Naive thymus-derived CD8-positive, alpha-beta T cell (primary cell): Measurements from ENCODE around the gene TMEM187. TPM values are rescaled to one million over a fixed set of nuclear protein-coding genes. Genes with fewer than 3 reads are reported as not detected.
A peak's percentile ranks its signal among the peaks of the same experiment; 100 is the strongest.

ENCODE experiments used
- ATAC-seq, 2 donors: fragments of 150-1000 bp; cut with Tn5 transposase in 1 of 2; sonication (Bioruptor Pico), chemical (Tn5 transposase) in 1 of 2; 1 replicate in 1 of 2; 2 replicates in 1 of 2; pipeline ENCODE4 v1.10.0; 2021; ENCODE audit warnings: mild to moderate bottlenecking in 2 of 2, moderate library complexity in 2 of 2
- POLR2A ChIA-PET: fragments of 350-600 bp; sonication (Branson Sonifier 250); formaldehyde crosslinking; loops from one replicate; lab custom pipeline; 2021; ENCODE audit warnings: antibody characterized with exemption; lab: Charles Lee
- DNase-seq, 10 donors: peaks; one replicate each; pipeline versions ENCODE4 v3.0.0 to v3.0.0-alpha.2; 2020 to 2022
- H3K27ac Mint-ChIP-seq, 10 donors: one replicate each; pipeline ENCODE4 v1.8.0; 2020 to 2022; ENCODE audit warnings: mild to moderate bottlenecking in 10 of 10, mixed read lengths in 10 of 10, moderate library complexity in 4 of 10, inconsistent platforms in 1 of 10
- H3K27me3 Mint-ChIP-seq, 5 donors: one replicate each; pipeline ENCODE4 v1.8.0; 2021 to 2022; ENCODE audit warnings: mixed read lengths in 5 of 5
- H3K36me3 Mint-ChIP-seq, 3 donors: one replicate each; pipeline ENCODE4 v1.8.0; 2020 to 2022; ENCODE audit warnings: mixed read lengths in 3 of 3, mild to moderate bottlenecking in 2 of 3, inconsistent platforms in 1 of 3
- H3K4me1 Mint-ChIP-seq, 4 donors: one replicate each; pipeline ENCODE4 v1.8.0; 2021 to 2022; ENCODE audit warnings: mixed read lengths in 4 of 4
- H3K4me3 Mint-ChIP-seq, 10 donors: one replicate each; pipeline ENCODE4 v1.8.0; 2020 to 2022; ENCODE audit warnings: mild to moderate bottlenecking in 10 of 10, mixed read lengths in 10 of 10, moderate library complexity in 6 of 10, inconsistent platforms in 1 of 10
- H3K9me3 Mint-ChIP-seq, 9 donors: one replicate each; pipeline ENCODE4 v1.8.0; 2020 to 2022; ENCODE audit warnings: mixed read lengths in 9 of 9, mild to moderate bottlenecking in 3 of 9, inconsistent platforms in 1 of 9, moderate library complexity in 1 of 9
- microRNA-seq: library from miRNA; unstranded; fragments of <30 nt; microRNA quantifications from one replicate; pipeline ENCODE4 v1.2.0, GENCODE V29; 2022; ENCODE audit warnings: borderline microRNAs expressed
- polyA plus RNA-seq, 3 donors: library from polyadenylated mRNA; unstranded; fragments of 300-500 nt; fragmentation: Illumina TruSeq; gene quantifications; one replicate each; pipeline ENCODE4 v1.2.3, GENCODE V29; 2021
- total RNA-seq, 8 experiments: library from RNA in 2 of 8; stranded (reverse) in 2 of 8; gene quantifications; one replicate each; pipeline ENCODE4 v1.2.3 and lab custom pipeline; 2021 to 2026

Gene TMEM187
- total and polyA plus RNA-seq, 5 experiments from 2014 or later = 3.1 to 13.6 (median 9.3) TPM

- Mint-ChIP-seq H3K9me3 (no peaks in the 10 kb centered on the region), H3K36me3 (peaks cover 0 to 40% (median 1%) of the 10 kb centered on the region in 3 donors), H3K27me3 (no peaks in the 10 kb centered on the region), H3K4me3 (no peak overlapping the region), H3K4me1 (peaks cover 2 to 17% (median 10%) of the 10 kb centered on the region in 4 donors), H3K27ac (peak overlapping the region in 5 of 10 donors; percentile 36 to 88 (median 57))
- DNase-seq (no peak), ATAC-seq (no peak)
- POLR2A ChIA-PET = interaction anchor here (1.8 kb wide), 1 partner anchor 8 kb away, joined by 7 read pairs; no protein-coding TSS in a partner anchor
Measured at GRCh38 chrX:154028502-154029184, 56.1 kb downstream of the TMEM187 start.

- Mint-ChIP-seq H3K27ac (peak overlapping the region in 2 of 10 donors; percentile 19 to 29), H3K9me3 (no peaks in the 10 kb centered on the region), H3K27me3 (no peaks in the 10 kb centered on the region), H3K4me3 (no peak overlapping the region), H3K36me3 (peaks cover 0 to 40% (median 1%) of the 10 kb centered on the region in 3 donors), H3K4me1 (peaks cover 2 to 22% (median 13%) of the 10 kb centered on the region in 4 donors)
- no peak for ATAC-seq
- POLR2A ChIA-PET = interaction anchor here (0.7 to 1.8 kb wide), 3 partner anchors 9 to 298 kb away, joined by 3 to 7 read pairs (median 3); no protein-coding TSS in a partner anchor
- DNase-seq = no peak
Measured at GRCh38 chrX:154029439-154029838, 56.9 kb downstream of the TMEM187 start.

- H3K36me3 Mint-ChIP-seq = peaks cover 0 to 45% (median 1%) of the 10 kb centered on the region in 3 donors
- POLR2A ChIA-PET = interaction anchor here (1.6 to 1.8 kb wide), 2 partner anchors 9 to 51 kb away, joined by 3 to 7 read pairs; no protein-coding TSS in a partner anchor
- no peak for ATAC-seq
- H3K4me1 Mint-ChIP-seq = peaks cover 5 to 22% (median 13%) of the 10 kb centered on the region in 4 donors
- DNase-seq = no peak
- H3K27ac Mint-ChIP-seq = peak overlapping the region in 1 of 10 donors; percentile 6
- H3K9me3 Mint-ChIP-seq = no peaks in the 10 kb centered on the region
- no peak overlapping the region for H3K4me3 Mint-ChIP-seq
- no peaks in the 10 kb centered on the region for H3K27me3 Mint-ChIP-seq
Measured at GRCh38 chrX:154030266-154030665, 57.7 kb downstream of the TMEM187 start.

- Mint-ChIP-seq H3K4me1 (peaks cover 5 to 22% (median 14%) of the 10 kb centered on the region in 4 donors), H3K4me3 (no peak overlapping the region), H3K9me3 (no peaks in the 10 kb centered on the region), H3K27ac (no peak overlapping the region), H3K27me3 (no peaks in the 10 kb centered on the region), H3K36me3 (peaks cover 0 to 45% (median 1%) of the 10 kb centered on the region in 3 donors)
- POLR2A ChIA-PET = interaction anchor here (1.6 kb wide), 1 partner anchor 51 kb away, joined by 3 read pairs; no protein-coding TSS in a partner anchor
- ATAC-seq (no peak), DNase-seq (no peak)
Measured at GRCh38 chrX:154030715-154031305, 58.3 kb downstream of the TMEM187 start.

- POLR2A ChIA-PET = interaction anchor here (0.5 kb wide), 1 partner anchor 267 kb away, joined by 5 read pairs; no protein-coding TSS in a partner anchor
- ATAC-seq (no peak), DNase-seq (no peak)
- peaks cover 9 to 30% (median 20%) of the 10 kb centered on the region in 4 donors for H3K4me1 Mint-ChIP-seq
- no peaks in the 10 kb centered on the region for H3K27me3 Mint-ChIP-seq
- no peaks in the 10 kb centered on the region for H3K9me3 Mint-ChIP-seq
- H3K4me3 Mint-ChIP-seq = no peak overlapping the region
- peaks cover 0 to 48% (median 1%) of the 10 kb centered on the region in 3 donors for H3K36me3 Mint-ChIP-seq
- peak overlapping the region in 1 of 10 donors; percentile 56 for H3K27ac Mint-ChIP-seq
Measured at GRCh38 chrX:154032160-154032559, 59.6 kb downstream of the TMEM187 start.

GRCh38 chrX:154032653-154033052 lies 60.1 kb downstream of the TMEM187 start:
- H3K27ac Mint-ChIP-seq = peak overlapping the region in 2 of 10 donors; percentile 11 to 83
- H3K9me3 Mint-ChIP-seq = no peaks in the 10 kb centered on the region
- H3K36me3 Mint-ChIP-seq = peaks cover 0 to 50% (median 0%) of the 10 kb centered on the region in 3 donors
- DNase-seq = no peak
- H3K4me3 Mint-ChIP-seq = no peak overlapping the region
- POLR2A ChIA-PET = no interaction called here
- ATAC-seq = no peak
- no peaks in the 10 kb centered on the region for H3K27me3 Mint-ChIP-seq
- H3K4me1 Mint-ChIP-seq = peaks cover 9 to 30% (median 22%) of the 10 kb centered on the region in 4 donors

Small RNAs within 50 kb of the gene (microRNA-seq; reads per million reads assigned to microRNA genes)
- gene MIR3202-1 (not detected), gene MIR3202-2 (not detected), gene MIR718 (not detected)

Other genes with a start within 250 kb of the TMEM187 start
- gene BCAP31, start 248.4 kb upstream of the TMEM187 start, total RNA-seq = 100 to 1,000 TPM; 108 to 118 TPM
- 100 to 1,000 TPM; 298 to 328 (median 319) TPM for gene BCAP31, start 248.4 kb upstream of the TMEM187 start, polyA plus RNA-seq
- gene ABCD1, start 247.9 kb upstream of the TMEM187 start, total RNA-seq = 1 to 10 TPM; 5.8 to 7.3 TPM
- gene ABCD1, start 247.9 kb upstream of the TMEM187 start, polyA plus RNA-seq = 1 to 10 TPM; 1.1 to 2.1 (median 2.0) TPM
- under 1 TPM; 0.34 to 0.41 TPM for gene PLXNB3, start 208.5 kb upstream of the TMEM187 start, total RNA-seq
- gene PLXNB3, start 208.5 kb upstream of the TMEM187 start, polyA plus RNA-seq = not detected
- gene SRPK3, start 191.7 kb upstream of the TMEM187 start, total RNA-seq = not detected
- gene SRPK3, start 191.7 kb upstream of the TMEM187 start, polyA plus RNA-seq = not detected
- 10 to 100 TPM; 47.7 to 51.2 TPM for gene IDH3G, start 178.4 kb upstream of the TMEM187 start, total RNA-seq
- 100 to 1,000 TPM in 2 of 3 donors, 10 to 100 TPM in 1; 71.9 to 109 (median 100) TPM for gene IDH3G, start 178.4 kb upstream of the TMEM187 start, polyA plus RNA-seq
- 100 to 1,000 TPM; 120 to 128 TPM for gene SSR4, start 178.1 kb upstream of the TMEM187 start, total RNA-seq
- gene SSR4, start 178.1 kb upstream of the TMEM187 start, polyA plus RNA-seq = 100 to 1,000 TPM; 389 to 522 (median 451) TPM
- gene PDZD4, start 142.2 kb upstream of the TMEM187 start, total RNA-seq = under 1 TPM; 0.31 to 0.66 TPM
- gene PDZD4, start 142.2 kb upstream of the TMEM187 start, polyA plus RNA-seq = 1 to 10 TPM in 1 of 3 donors, under 1 TPM in 1, not detected in 1; 0.41 to 1.5 TPM
- gene L1CAM, start 86.6 kb upstream of the TMEM187 start, total RNA-seq = under 1 TPM; 0.16 to 0.23 TPM
- not detected for gene L1CAM, start 86.6 kb upstream of the TMEM187 start, polyA plus RNA-seq
- not detected for gene AVPR2, start 68.1 kb upstream of the TMEM187 start, total RNA-seq
- not detected for gene AVPR2, start 68.1 kb upstream of the TMEM187 start, polyA plus RNA-seq
- gene ARHGAP4, start 46.5 kb upstream of the TMEM187 start, total RNA-seq = 100 to 1,000 TPM; 324 to 353 TPM
- gene ARHGAP4, start 46.5 kb upstream of the TMEM187 start, polyA plus RNA-seq = 100 to 1,000 TPM in 1 of 3 donors, 10 to 100 TPM in 2; 58.9 to 112 (median 96.6) TPM
- gene NAA10, start 37.7 kb upstream of the TMEM187 start, total RNA-seq = 10 to 100 TPM; 72.1 to 80.8 TPM
- gene NAA10, start 37.7 kb upstream of the TMEM187 start, polyA plus RNA-seq = 10 to 100 TPM; 66.8 to 73.3 (median 71.3) TPM
- 10 to 100 TPM; 17.8 to 18.2 TPM for gene RENBP, start 28.1 kb upstream of the TMEM187 start, total RNA-seq
- under 1 TPM; 0.49 to 0.96 (median 0.73) TPM for gene RENBP, start 28.1 kb upstream of the TMEM187 start, polyA plus RNA-seq
- 10 to 100 TPM; 62.4 to 64.9 TPM for gene HCFC1, start 936 bp upstream of the TMEM187 start, total RNA-seq
- 10 to 100 TPM in 1 of 3 donors, 1 to 10 TPM in 2; 3.3 to 11.9 (median 7.9) TPM for gene HCFC1, start 936 bp upstream of the TMEM187 start, polyA plus RNA-seq
- 10 to 100 TPM; 68.8 to 76.6 TPM for gene IRAK1, start 47.1 kb downstream of the TMEM187 start, total RNA-seq
- 10 to 100 TPM; 23.9 to 44.7 (median 27.8) TPM for gene IRAK1, start 47.1 kb downstream of the TMEM187 start, polyA plus RNA-seq
- 10 to 100 TPM; 87.7 to 88.3 TPM for gene MECP2, start 125.0 kb downstream of the TMEM187 start, total RNA-seq
- 10 to 100 TPM; 12.0 to 22.2 (median 12.2) TPM for gene MECP2, start 125.0 kb downstream of the TMEM187 start, polyA plus RNA-seq
- gene OPN1LW, start 171.5 kb downstream of the TMEM187 start, total RNA-seq = not detected
- not detected for gene OPN1LW, start 171.5 kb downstream of the TMEM187 start, polyA plus RNA-seq
- not detected for gene OPN1MW, start 209.8 kb downstream of the TMEM187 start, total RNA-seq
- not detected for gene OPN1MW, start 209.8 kb downstream of the TMEM187 start, polyA plus RNA-seq
- not detected for gene OPN1MW2, start 247.0 kb downstream of the TMEM187 start, total RNA-seq
- gene OPN1MW2, start 247.0 kb downstream of the TMEM187 start, polyA plus RNA-seq = not detected